Prostate gland (tissue), 2 donors: Measurements from ENCODE around the gene COL16A1. TPM values are rescaled to one million over a fixed set of nuclear protein-coding genes. Genes with fewer than 3 reads are reported as not detected.
A peak's percentile ranks its signal among the peaks of the same experiment; 100 is the strongest.

Experiments
- DNase-seq: peaks from one replicate; pipeline ENCODE4 v3.0.0-alpha.2; 2019; ENCODE audit warnings: low spot score
- H3K27ac ChIP-seq, 2 donors: fragments of 200-600 bp; sonication (generic); 2 replicates each; pipeline ENCODE4 v1.5.1; 2017 to 2019
- H3K27me3 ChIP-seq: fragments of 200-600 bp; sonication (generic); replicated peaks from 2 replicates; pipeline ENCODE4 v1.5.1; 2019; ENCODE audit not compliant: insufficient read depth
- H3K36me3 ChIP-seq, 2 donors: fragments of 200-600 bp; sonication (generic); 1 replicate in 1 of 2; 2 replicates in 1 of 2; pipeline versions ENCODE4 v1.5.1 to v1.8.1; 2017 to 2019
- H3K4me1 ChIP-seq: fragments of 200-600 bp; sonication (generic); replicated peaks from 2 replicates; pipeline ENCODE4 v1.5.1; 2019
- H3K4me3 ChIP-seq, 2 donors: fragments of 200-600 bp; sonication (generic); 2 replicates each; pipeline ENCODE4 v1.5.1; 2017 to 2019
- H3K9me3 ChIP-seq: fragments of 200-600 bp; sonication (generic); 2 replicates; pipeline ENCODE4 v1.5.1; 2017
- CTCF ChIP-seq, 4 experiments: fragments of 200-600 bp in 2 of 4; fragments of 450-650 bp in 2 of 4; sonication (generic) in 2 of 4; IDR thresholded peaks; 1 replicate in 3 of 4; 2 replicates in 1 of 4; pipeline ENCODE4 v1.5.1; 2016 to 2019; ENCODE audit warnings: antibody characterized with exemption in 4 of 4, mild to moderate bottlenecking in 2 of 4, moderate library complexity in 2 of 4
- POLR2A ChIP-seq: fragments of 450-650 bp; IDR thresholded peaks from one replicate; pipeline ENCODE4 v1.6.1; 2016; ENCODE audit warnings: antibody characterized with exemption, mild to moderate bottlenecking
- POLR2AphosphoS5 ChIP-seq: sonication (generic); formaldehyde crosslinking; IDR thresholded peaks from one replicate; pipeline ENCODE4 v1.6.1; 2017; ENCODE audit warnings: antibody characterized with exemption
- WGBS: methylation state at CpG from one replicate; pipeline ENCODE4 v1.1.5; 2018; 5-methylcytosine and 5-hydroxymethylcytosine counted together
- intact Hi-C: fragments of 100-400 bp; cut with DNase I; formaldehyde crosslinking; loops from one replicate; pipeline ENCODE4 v1.14.2; 2022
- total RNA-seq, 2 donors: library from RNA; depleted of rRNA; stranded (reverse); fragments of >200 nt; gene quantifications; one replicate each; pipeline ENCODE4 v1.1.0, GENCODE V29; 2016

COL16A1 gene
- total RNA-seq, 2 donors from 2014 or later, result 45.3 to 89.4 TPM

DNA sequence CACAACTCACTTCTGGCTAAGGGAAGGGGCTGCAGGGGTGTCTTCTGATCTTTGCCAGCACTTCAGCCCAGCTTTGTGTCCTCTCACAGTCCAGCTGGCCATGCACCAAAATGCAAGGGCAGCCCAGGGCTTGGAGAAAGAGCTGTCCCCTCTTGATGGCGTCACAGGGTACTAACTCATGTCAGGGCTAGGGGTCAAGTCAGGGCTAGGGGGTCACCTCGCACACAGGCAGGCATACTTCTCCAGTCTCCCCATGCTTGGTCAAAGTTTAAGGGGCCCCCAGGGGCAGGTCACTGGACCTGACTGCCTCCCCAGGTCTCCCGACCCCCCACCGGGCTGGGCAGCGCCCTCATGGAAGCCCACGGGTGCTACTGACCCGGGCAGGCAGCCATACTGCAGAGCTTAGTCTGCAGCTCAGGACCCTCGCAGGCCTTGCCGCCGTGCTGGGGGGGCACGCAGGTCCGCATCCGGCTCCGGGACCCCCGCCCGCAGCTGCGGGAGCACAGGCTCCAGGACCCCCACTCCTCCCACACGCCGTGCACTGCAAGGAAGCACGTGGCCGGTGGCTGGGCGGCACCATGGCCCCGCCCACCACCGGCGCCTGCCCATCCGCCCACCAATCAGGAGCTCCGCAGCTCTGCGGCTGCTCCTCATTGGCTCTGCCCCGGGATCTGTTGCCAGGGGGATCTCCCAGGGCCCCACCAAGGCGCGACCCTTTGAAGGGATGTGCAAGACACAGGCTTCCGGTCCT, 38.8 kb upstream of the COL16A1 start:
- Histone ChIP-seq H3K4me1 (no peaks in the 10 kb centered on the region), H3K27ac (no peak overlapping the region), H3K36me3 (no peaks in the 10 kb centered on the region), H3K27me3 (no peaks in the 10 kb centered on the region), H3K4me3 (no peak overlapping the region), H3K9me3 (no peaks in the 10 kb centered on the region)
- TF ChIP-seq CTCF (IDR thresholded peaks at IDR 0.05) (no peak), POLR2A (no peak), POLR2AphosphoS5 (no peak)
- intact Hi-C loops, result no loop called here
- WGBS, result 83% methylated on average over 10 of the region's 32 CpGs
- no peak for DNase-seq

DNA sequence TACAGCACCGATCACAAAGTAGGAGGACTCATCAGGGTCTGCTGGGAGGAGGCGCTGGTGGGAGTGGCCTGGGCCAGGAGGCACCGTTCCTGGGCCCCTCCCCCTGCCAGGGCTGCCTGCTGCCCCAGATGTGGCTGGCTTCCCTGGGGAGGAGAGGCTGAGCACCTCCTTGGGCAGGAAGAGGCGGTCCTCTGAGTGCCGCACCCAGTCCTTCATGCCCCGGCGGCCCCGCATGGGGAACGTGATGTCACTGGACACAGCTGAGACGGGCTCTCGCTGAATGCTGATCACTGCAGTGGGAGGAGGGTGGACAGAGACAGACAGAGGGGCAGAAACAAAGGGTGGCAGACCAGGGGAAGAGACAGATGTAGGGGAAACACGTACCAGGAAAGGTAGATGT, 35.5 kb upstream of the COL16A1 start:
- no peaks in the 10 kb centered on the region for H3K4me1 ChIP-seq
- no peaks in the 10 kb centered on the region for H3K36me3 ChIP-seq
- no peak overlapping the region for H3K27ac ChIP-seq
- no peaks in the 10 kb centered on the region for H3K9me3 ChIP-seq
- H3K4me3 ChIP-seq, result no peak overlapping the region
- H3K27me3 ChIP-seq, result no peaks in the 10 kb centered on the region
- no peak for DNase-seq
- 64% methylated on average over 12 of the region's 12 CpGs for WGBS
- TF ChIP-seq CTCF (IDR thresholded peaks at IDR 0.05) (no peak), POLR2A (no peak)
- intact Hi-C loops, result no loop called here

DNA sequence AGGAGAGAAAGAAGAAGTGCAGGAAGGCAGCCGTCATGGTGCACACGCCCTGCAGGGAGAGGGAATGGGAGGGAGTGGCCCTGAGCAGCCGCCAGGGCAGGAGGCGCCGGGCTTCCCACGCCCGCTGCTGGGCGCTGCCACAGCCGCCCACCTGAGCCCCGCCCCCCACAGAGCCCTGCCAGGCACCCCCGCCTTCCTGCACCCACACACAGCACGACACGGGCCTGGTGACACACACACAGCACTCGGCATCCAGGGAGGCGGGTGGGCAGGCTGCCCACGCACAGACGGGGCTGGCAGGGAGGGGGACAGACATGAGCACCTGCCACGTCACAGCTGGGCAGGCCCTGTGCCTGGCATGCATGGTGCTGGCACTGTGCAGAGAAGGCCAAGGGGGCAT, 32.9 kb upstream of the COL16A1 start:
- intact Hi-C loops, result no loop called here
- WGBS, result 63% methylated on average over 11 of the region's 18 CpGs
- peak; percentile 53 for DNase-seq
- Histone ChIP-seq H3K36me3 (no peaks in the 10 kb centered on the region), H3K27ac (no peak overlapping the region), H3K27me3 (no peaks in the 10 kb centered on the region), H3K4me3 (no peak overlapping the region), H3K9me3 (no peaks in the 10 kb centered on the region), H3K4me1 (no peaks in the 10 kb centered on the region)
- TF ChIP-seq POLR2AphosphoS5 (peak; percentile 6), CTCF (IDR thresholded peaks at IDR 0.05) (peak in 1 of 4 experiments; percentile 26), POLR2A (no peak)

- DNase-seq, result no peak
- Histone ChIP-seq H3K27ac (no peak overlapping the region), H3K36me3 (no peaks in the 10 kb centered on the region), H3K9me3 (no peaks in the 10 kb centered on the region), H3K4me1 (no peaks in the 10 kb centered on the region), H3K27me3 (no peaks in the 10 kb centered on the region), H3K4me3 (no peak overlapping the region)
- intact Hi-C loops, result no loop called here
- WGBS, result 93% methylated on average over 10 of the region's 10 CpGs
- no peak for TF ChIP-seq CTCF (IDR thresholded peaks at IDR 0.05)
- TF ChIP-seq POLR2A, result no peak
- no peak for TF ChIP-seq POLR2AphosphoS5
Observed at GRCh38 chr1:31735571-31735970, 31.8 kb upstream of the COL16A1 start.

DNA sequence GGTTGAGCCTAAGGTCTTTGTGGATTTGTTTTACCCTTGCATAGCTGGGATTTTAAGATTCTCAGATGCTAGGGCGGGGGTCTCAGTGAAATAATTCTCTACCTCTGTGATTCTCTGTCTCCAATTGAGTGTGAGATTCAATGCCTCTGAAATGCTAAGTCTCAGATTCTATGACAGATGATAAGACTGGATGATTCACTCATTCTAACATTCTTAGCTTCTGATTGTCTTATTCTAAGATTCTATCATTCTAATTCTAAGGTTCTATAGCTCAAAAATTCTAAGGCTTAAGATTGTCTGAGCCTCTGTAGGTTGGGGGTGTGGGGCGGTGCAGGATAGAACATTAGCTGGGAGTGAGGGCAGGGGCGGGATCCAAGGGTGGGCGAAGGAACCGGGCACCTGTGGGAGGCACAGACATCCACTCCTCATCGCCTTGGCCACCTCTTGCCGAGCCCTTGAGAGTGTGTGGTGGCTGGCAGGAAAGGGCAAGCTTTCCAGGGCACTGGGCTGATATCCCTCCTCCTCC, 30.8 kb upstream of the COL16A1 start:
- H3K4me1 ChIP-seq, result no peaks in the 10 kb centered on the region
- no peaks in the 10 kb centered on the region for H3K27me3 ChIP-seq
- intact Hi-C loops, result no loop called here
- WGBS, result 95% methylated on average over 7 of the region's 7 CpGs
- H3K36me3 ChIP-seq, result no peaks in the 10 kb centered on the region
- H3K9me3 ChIP-seq, result no peaks in the 10 kb centered on the region
- TF ChIP-seq POLR2A, result no peak
- no peak for TF ChIP-seq CTCF (IDR thresholded peaks at IDR 0.05)
- no peak for TF ChIP-seq POLR2AphosphoS5
- no peak overlapping the region for H3K27ac ChIP-seq
- no peak overlapping the region for H3K4me3 ChIP-seq
- DNase-seq, result no peak
